Liver (tissue), 9 donors: Measurements from ENCODE around the gene SAMD9. TPM values are rescaled to one million over a fixed set of nuclear protein-coding genes. Genes with fewer than 3 reads are reported as not detected.

Source experiments
- DNase-seq: peaks from one replicate; pipeline ENCODE4 v3.0.0-alpha.2; 2017; ENCODE audit warnings: low spot score
- H3K27ac ChIP-seq, 2 donors: one replicate each; pipeline ENCODE4 v1.7.0; 2013; ENCODE audit warnings: inconsistent platforms in 2 of 2, low read length in 2 of 2, control low read depth in 1 of 2, low read depth in 1 of 2, mild to moderate bottlenecking in 1 of 2
- H3K27me3 ChIP-seq, 4 donors: one replicate each; pipeline versions ENCODE4 v1.6.1 to v1.7.0; 2013; ENCODE audit warnings: low read length in 3 of 4, inconsistent platforms in 1 of 4, mild to moderate bottlenecking in 1 of 4, moderate library complexity in 1 of 4; ENCODE audit not compliant: control insufficient read depth in 4 of 4, insufficient read depth in 4 of 4
- H3K36me3 ChIP-seq, 4 donors: one replicate each; pipeline versions ENCODE4 v1.6.1 to v1.7.0; 2013; ENCODE audit warnings: low read length in 3 of 4, mild to moderate bottlenecking in 3 of 4, low read depth in 1 of 4, moderate library complexity in 1 of 4; ENCODE audit not compliant: control insufficient read depth in 4 of 4, insufficient read depth in 3 of 4
- H3K4me1 ChIP-seq, 4 donors: one replicate each; pipeline versions ENCODE4 v1.6.1 to v1.7.0; 2013; ENCODE audit warnings: low read length in 3 of 4, mild to moderate bottlenecking in 3 of 4, moderate library complexity in 1 of 4; ENCODE audit not compliant: control insufficient read depth in 4 of 4, insufficient read depth in 4 of 4
- H3K4me3 ChIP-seq, 3 donors: one replicate each; pipeline versions ENCODE4 v1.6.1 to v1.7.0; 2013; ENCODE audit warnings: low read length in 3 of 3, control low read depth in 1 of 3, low read depth in 1 of 3, mild to moderate bottlenecking in 1 of 3
- H3K9ac ChIP-seq, 2 donors: one replicate each; pipeline ENCODE4 v1.7.0; 2013; ENCODE audit warnings: low read length in 2 of 2, mild to moderate bottlenecking in 2 of 2, moderate library complexity in 2 of 2, control low read depth in 1 of 2, low read depth in 1 of 2
- H3K9me3 ChIP-seq, 4 donors: one replicate each; pipeline versions ENCODE4 v1.6.1 to v1.7.0; 2013; ENCODE audit warnings: low read length in 3 of 4; ENCODE audit not compliant: control insufficient read depth in 4 of 4
- EGR1 ChIP-seq, 2 donors: IDR thresholded peaks; 2 replicates each; pipeline ENCODE4 v1.6.1; 2016 to 2018; ENCODE audit warnings: antibody characterized with exemption in 2 of 2, low read depth in 2 of 2
- FOXA1 ChIP-seq: IDR thresholded peaks from 2 replicates; pipeline ENCODE4 v1.6.1; 2016; ENCODE audit warnings: antibody characterized with exemption
- FOXA2 ChIP-seq: IDR thresholded peaks from 2 replicates; pipeline ENCODE4 v1.6.1; 2016; ENCODE audit warnings: antibody characterized with exemption
- GABPA ChIP-seq, 2 donors: IDR thresholded peaks in 1 of 2; conservative IDR thresholded peaks in 1 of 2; 2 replicates each; pipeline ENCODE4 v1.6.1; 2016; ENCODE audit warnings: antibody characterized with exemption in 2 of 2, mild to moderate bottlenecking in 1 of 2, moderate library complexity in 1 of 2
- HNF4A ChIP-seq, 2 donors: conservative IDR thresholded peaks; 2 replicates each; pipeline ENCODE4 v1.6.1; 2016; ENCODE audit warnings: antibody characterized with exemption in 2 of 2, mild to moderate bottlenecking in 2 of 2
- HNF4G ChIP-seq: IDR thresholded peaks from 2 replicates; pipeline ENCODE4 v1.6.1; 2016; ENCODE audit warnings: antibody characterized with exemption
- JUND ChIP-seq, 2 donors: IDR thresholded peaks; 2 replicates each; pipeline ENCODE4 v1.6.1; 2016; ENCODE audit warnings: antibody characterized with exemption in 2 of 2
- NR2F2 ChIP-seq: IDR thresholded peaks from 2 replicates; pipeline ENCODE4 v1.6.1; 2016; ENCODE audit warnings: antibody characterized with exemption
- RAD21 ChIP-seq, 2 donors: IDR thresholded peaks; 2 replicates each; pipeline ENCODE4 v1.6.1; 2016; ENCODE audit warnings: antibody characterized with exemption in 2 of 2, mild to moderate bottlenecking in 2 of 2
- TAF1 ChIP-seq: conservative IDR thresholded peaks from 2 replicates; pipeline ENCODE4 v1.6.1; 2016; ENCODE audit warnings: antibody characterized with exemption, mild to moderate bottlenecking
- YY1 ChIP-seq: IDR thresholded peaks from 2 replicates; pipeline ENCODE4 v1.6.1; 2016; ENCODE audit warnings: antibody characterized with exemption, mild to moderate bottlenecking
- WGBS: extraction: QIAGEN DNeasy Blood & Tissue Kit; methylation state at CpG from one replicate; pipeline ENCODE4 v1.1.7; 2013; 5-methylcytosine and 5-hydroxymethylcytosine counted together
- polyA plus RNA-seq, 2 donors: library from polyadenylated mRNA; stranded (reverse) in 1 of 2; unstranded in 1 of 2; fragments of 200-250 nt in 1 of 2; fragments of >200 nt in 1 of 2; fragmentation: Nextera tagmentation in 1 of 2; extraction: Ambion mirVana in 1 of 2; gene quantifications; one replicate each; pipeline versions ENCODE4 v1.2.1 to v1.2.3, GENCODE V29; 2013 to 2015
- total RNA-seq, 2 donors: library from RNA; depleted of rRNA; stranded (reverse); fragments of >200 nt; gene quantifications; one replicate each; pipeline ENCODE4 v1.2.3, GENCODE V29; 2014
- TF ChIP-seq, protein P1 (sequence below): IDR thresholded peaks from 2 replicates; pipeline ENCODE4 v1.6.1; 2016; ENCODE audit warnings: antibody characterized with exemption, mild to moderate bottlenecking
- TF ChIP-seq, protein P2 (sequence below): IDR thresholded peaks from 2 replicates; pipeline ENCODE4 v1.6.1; 2016; ENCODE audit warnings: antibody characterized with exemption
- TF ChIP-seq, protein P3 (sequence below): IDR thresholded peaks from 2 replicates; pipeline ENCODE4 v1.6.1; 2016; ENCODE audit warnings: antibody characterized with exemption
- TF ChIP-seq, protein P4 (sequence below): fragments of 150-350 bp; IDR thresholded peaks from 2 replicates; pipeline ENCODE4 v1.5.1; 2017; ENCODE audit warnings: improper control_type of control experiment, low read depth, low read length; ENCODE audit not compliant: missing input control
- TF ChIP-seq, protein P5 (sequence below): IDR thresholded peaks from 2 replicates; pipeline ENCODE4 v1.6.1; 2016; ENCODE audit warnings: antibody characterized with exemption
- donor health status: healthy.
- donor health status: healthy.
- donor health status: healthy.
- donor health status: healthy.
- donor health status: healthy.

The SAMD9 gene
- total and polyA plus RNA-seq, 4 donors = 1.2 to 10.9 (median 2.3) TPM

DNA sequence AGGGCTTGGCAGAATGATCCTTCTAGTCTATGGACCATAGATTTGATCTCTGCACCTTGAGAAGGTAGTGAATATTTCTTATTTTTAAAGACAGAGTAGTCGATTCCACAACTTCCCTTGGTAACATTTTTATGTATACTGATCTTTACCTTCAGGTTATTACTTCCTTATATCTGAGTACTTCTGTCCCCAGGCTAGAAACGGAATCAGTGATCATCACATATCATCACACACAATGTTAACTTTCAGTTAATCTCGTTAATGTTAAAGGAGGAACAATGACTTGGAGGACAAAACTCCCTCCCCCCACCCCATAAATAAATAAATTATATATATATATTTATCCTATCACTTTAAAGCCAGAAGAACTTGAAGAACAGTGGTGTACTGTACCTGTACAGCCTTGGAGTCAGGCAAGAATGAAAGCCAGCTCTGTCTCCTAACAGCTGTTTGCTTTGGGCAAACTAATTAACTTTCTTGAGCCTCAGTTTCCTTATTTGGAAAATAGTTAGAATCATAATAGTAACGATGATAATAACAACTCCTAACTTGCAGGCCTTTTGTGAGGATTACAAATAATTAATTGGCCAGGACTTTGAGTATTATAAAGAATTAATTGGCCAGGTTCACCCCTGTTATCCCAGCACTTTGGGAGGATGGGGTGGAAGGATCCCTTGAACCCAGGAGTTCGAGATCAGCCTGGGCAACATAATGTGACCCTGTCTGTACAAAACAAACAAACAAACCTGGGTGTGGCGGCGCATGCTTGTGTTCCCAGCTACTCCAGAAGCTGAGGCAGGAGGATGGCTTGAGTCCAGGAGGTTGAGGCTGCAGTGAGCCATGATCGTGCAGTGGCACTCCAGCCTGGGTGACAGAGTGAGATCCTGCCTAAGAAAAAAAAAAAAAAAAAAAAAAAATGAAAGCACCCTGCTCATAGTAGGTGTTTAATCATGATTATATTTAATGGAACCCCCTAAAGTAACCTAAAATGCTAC is 63.5 kb downstream of the SAMD9 start:
- H3K9me3 ChIP-seq = no peaks in the 10 kb centered on the region
- WGBS = 55% methylated on average over 8 of the region's 8 CpGs
- TF ChIP-seq YY1 (no peak), EGR1 (IDR thresholded peaks at IDR 0.05; ENCODE audit: low read depth in 2 of 2) (no peak), TAF1 (no peak), HNF4G (no peak), JUND (IDR thresholded peaks at IDR 0.05) (no peak)

DNA sequence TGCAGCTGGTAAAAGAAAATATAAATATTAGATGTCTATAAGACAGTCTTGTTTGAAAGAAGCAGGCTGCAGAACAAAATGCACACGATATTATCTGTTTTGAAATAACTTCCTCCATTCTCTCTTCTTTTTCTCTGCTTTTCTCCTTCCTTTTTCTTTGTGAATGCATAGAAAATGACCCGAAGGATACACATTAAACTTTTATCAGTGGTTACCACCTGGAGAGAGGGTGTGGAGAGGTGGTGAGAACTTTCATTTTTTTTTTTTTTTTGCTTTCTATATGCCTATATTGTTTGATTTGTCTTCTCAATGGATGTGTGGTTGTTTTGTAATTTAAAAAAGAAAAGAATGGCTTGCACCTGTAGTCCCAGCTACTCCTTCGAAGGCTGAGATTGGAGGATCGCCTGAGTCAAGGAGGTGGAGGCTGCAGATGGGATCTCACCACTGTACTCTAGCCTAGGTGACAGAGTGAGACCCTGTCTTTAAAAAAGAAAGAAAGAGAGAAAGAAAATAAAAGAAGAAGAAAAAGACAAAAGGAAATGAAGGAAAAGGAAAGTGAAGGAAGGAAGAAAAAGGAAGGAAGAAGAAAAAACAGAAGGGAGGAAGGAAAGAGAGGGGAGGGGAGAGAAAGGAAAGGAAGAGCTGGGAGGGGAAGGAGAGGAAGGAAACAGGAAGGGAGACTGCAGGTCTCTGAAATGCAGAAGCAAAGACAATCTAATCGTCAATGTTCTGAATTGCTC is 64.4 kb downstream of the SAMD9 start:
- Histone ChIP-seq H3K27ac (no peak overlapping the region), H3K9ac (no peak overlapping the region), H3K36me3 (no peaks in the 10 kb centered on the region), H3K4me3 (no peak overlapping the region), H3K9me3 (no peaks in the 10 kb centered on the region), H3K27me3 (peaks cover 0 to 5% (median 0%) of the 10 kb centered on the region in 4 donors), H3K4me1 (no peaks in the 10 kb centered on the region)
- WGBS = 58% methylated on average over 5 of the region's 5 CpGs
- DNase-seq = no peak
- TF ChIP-seq HNF4A (conservative IDR thresholded peaks at IDR 0.05) = no peak
- TF ChIP-seq, protein P1, sequence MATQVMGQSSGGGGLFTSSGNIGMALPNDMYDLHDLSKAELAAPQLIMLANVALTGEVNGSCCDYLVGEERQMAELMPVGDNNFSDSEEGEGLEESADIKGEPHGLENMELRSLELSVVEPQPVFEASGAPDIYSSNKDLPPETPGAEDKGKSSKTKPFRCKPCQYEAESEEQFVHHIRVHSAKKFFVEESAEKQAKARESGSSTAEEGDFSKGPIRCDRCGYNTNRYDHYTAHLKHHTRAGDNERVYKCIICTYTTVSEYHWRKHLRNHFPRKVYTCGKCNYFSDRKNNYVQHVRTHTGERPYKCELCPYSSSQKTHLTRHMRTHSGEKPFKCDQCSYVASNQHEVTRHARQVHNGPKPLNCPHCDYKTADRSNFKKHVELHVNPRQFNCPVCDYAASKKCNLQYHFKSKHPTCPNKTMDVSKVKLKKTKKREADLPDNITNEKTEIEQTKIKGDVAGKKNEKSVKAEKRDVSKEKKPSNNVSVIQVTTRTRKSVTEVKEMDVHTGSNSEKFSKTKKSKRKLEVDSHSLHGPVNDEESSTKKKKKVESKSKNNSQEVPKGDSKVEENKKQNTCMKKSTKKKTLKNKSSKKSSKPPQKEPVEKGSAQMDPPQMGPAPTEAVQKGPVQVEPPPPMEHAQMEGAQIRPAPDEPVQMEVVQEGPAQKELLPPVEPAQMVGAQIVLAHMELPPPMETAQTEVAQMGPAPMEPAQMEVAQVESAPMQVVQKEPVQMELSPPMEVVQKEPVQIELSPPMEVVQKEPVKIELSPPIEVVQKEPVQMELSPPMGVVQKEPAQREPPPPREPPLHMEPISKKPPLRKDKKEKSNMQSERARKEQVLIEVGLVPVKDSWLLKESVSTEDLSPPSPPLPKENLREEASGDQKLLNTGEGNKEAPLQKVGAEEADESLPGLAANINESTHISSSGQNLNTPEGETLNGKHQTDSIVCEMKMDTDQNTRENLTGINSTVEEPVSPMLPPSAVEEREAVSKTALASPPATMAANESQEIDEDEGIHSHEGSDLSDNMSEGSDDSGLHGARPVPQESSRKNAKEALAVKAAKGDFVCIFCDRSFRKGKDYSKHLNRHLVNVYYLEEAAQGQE = no peak
- no peak for TF ChIP-seq HNF4G
- TF ChIP-seq, protein P2, sequence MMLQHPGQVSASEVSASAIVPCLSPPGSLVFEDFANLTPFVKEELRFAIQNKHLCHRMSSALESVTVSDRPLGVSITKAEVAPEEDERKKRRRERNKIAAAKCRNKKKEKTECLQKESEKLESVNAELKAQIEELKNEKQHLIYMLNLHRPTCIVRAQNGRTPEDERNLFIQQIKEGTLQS = no peak
- TF ChIP-seq FOXA2 = no peak
- TF ChIP-seq, protein P3, sequence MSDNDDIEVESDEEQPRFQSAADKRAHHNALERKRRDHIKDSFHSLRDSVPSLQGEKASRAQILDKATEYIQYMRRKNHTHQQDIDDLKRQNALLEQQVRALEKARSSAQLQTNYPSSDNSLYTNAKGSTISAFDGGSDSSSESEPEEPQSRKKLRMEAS = no peak
- TF ChIP-seq RAD21 (IDR thresholded peaks at IDR 0.05) = no peak
- TF ChIP-seq TAF1 = no peak
- no peak for TF ChIP-seq GABPA (IDR thresholded peaks at IDR 0.05 in 1 of 2, conservative IDR thresholded peaks at IDR 0.05 in 1 of 2)
- TF ChIP-seq FOXA1 = no peak
- TF ChIP-seq, protein P4, sequence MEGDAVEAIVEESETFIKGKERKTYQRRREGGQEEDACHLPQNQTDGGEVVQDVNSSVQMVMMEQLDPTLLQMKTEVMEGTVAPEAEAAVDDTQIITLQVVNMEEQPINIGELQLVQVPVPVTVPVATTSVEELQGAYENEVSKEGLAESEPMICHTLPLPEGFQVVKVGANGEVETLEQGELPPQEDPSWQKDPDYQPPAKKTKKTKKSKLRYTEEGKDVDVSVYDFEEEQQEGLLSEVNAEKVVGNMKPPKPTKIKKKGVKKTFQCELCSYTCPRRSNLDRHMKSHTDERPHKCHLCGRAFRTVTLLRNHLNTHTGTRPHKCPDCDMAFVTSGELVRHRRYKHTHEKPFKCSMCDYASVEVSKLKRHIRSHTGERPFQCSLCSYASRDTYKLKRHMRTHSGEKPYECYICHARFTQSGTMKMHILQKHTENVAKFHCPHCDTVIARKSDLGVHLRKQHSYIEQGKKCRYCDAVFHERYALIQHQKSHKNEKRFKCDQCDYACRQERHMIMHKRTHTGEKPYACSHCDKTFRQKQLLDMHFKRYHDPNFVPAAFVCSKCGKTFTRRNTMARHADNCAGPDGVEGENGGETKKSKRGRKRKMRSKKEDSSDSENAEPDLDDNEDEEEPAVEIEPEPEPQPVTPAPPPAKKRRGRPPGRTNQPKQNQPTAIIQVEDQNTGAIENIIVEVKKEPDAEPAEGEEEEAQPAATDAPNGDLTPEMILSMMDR = no peak
- no peak for TF ChIP-seq NR2F2
- TF ChIP-seq, protein P5, sequence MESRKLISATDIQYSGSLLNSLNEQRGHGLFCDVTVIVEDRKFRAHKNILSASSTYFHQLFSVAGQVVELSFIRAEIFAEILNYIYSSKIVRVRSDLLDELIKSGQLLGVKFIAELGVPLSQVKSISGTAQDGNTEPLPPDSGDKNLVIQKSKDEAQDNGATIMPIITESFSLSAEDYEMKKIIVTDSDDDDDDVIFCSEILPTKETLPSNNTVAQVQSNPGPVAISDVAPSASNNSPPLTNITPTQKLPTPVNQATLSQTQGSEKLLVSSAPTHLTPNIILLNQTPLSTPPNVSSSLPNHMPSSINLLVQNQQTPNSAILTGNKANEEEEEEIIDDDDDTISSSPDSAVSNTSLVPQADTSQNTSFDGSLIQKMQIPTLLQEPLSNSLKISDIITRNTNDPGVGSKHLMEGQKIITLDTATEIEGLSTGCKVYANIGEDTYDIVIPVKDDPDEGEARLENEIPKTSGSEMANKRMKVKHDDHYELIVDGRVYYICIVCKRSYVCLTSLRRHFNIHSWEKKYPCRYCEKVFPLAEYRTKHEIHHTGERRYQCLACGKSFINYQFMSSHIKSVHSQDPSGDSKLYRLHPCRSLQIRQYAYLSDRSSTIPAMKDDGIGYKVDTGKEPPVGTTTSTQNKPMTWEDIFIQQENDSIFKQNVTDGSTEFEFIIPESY = no peak
- no peak for TF ChIP-seq EGR1 (IDR thresholded peaks at IDR 0.05; ENCODE audit: low read depth in 2 of 2)

More for the DNA sequence above, 63.5 kb downstream of the SAMD9 start:
- no peaks in the 10 kb centered on the region for H3K4me1 ChIP-seq
- no peak overlapping the region for H3K27ac ChIP-seq
- no peak overlapping the region for H3K4me3 ChIP-seq
- DNase-seq = no peak
- no peak overlapping the region for H3K9ac ChIP-seq
- no peaks in the 10 kb centered on the region for H3K36me3 ChIP-seq
- peaks cover 0 to 5% (median 0%) of the 10 kb centered on the region in 4 donors for H3K27me3 ChIP-seq
